ENCODE results near the gene OTOG.

OTOG gene, protein sequence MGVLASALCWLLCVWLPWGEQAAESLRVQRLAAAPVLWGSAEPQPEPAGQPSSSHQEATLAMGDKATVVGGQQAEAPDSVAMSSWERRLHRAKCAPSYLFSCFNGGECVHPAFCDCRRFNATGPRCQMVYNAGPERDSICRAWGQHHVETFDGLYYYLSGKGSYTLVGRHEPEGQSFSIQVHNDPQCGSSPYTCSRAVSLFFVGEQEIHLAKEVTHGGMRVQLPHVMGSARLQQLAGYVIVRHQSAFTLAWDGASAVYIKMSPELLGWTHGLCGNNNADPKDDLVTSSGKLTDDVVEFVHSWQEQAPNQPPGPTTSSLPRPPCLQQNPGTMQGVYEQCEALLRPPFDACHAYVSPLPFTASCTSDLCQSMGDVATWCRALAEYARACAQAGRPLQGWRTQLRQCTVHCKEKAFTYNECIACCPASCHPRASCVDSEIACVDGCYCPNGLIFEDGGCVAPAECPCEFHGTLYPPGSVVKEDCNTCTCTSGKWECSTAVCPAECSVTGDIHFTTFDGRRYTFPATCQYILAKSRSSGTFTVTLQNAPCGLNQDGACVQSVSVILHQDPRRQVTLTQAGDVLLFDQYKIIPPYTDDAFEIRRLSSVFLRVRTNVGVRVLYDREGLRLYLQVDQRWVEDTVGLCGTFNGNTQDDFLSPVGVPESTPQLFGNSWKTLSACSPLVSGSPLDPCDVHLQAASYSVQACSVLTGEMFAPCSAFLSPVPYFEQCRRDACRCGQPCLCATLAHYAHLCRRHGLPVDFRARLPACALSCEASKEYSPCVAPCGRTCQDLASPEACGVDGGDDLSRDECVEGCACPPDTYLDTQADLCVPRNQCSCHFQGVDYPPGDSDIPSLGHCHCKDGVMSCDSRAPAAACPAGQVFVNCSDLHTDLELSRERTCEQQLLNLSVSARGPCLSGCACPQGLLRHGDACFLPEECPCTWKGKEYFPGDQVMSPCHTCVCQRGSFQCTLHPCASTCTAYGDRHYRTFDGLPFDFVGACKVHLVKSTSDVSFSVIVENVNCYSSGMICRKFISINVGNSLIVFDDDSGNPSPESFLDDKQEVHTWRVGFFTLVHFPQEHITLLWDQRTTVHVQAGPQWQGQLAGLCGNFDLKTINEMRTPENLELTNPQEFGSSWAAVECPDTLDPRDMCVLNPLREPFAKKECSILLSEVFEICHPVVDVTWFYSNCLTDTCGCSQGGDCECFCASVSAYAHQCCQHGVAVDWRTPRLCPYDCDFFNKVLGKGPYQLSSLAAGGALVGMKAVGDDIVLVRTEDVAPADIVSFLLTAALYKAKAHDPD (N-terminal part only)

DNA sequence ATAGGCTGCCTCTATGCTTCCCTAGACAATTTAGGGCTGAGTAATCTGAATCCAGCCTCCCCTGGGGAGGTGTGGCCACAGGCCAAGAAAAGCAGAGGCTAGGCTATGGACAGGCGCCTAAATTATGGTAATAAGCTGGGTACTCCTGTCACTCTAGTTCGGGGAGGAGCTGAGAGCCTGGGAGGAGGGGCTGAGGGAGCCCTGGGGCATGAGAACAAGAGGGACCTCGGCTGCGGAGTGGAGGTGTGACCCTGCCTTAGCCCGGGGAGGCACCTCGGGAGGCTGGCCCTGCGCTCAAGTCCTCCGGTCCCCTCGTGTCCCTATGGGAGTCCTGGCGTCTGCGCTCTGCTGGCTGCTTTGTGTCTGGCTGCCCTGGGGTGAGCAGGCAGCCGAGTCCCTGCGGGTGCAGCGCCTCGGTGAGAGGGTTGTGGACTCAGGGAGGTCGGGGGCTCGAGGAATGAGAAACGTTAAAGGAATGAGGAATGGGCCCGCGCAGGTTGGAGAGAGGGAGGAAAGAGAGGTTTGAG lies at the start of gene OTOG:
OTOG (plus strand) TSS at position 209 of the 527 bp plus-strand sequence; CDS start at position 323, 114 bp downstream.
- in situ Hi-C loops (cut with HindIII; ENCODE audit: low sequenced_read_pairs): no loop called here

DNA sequence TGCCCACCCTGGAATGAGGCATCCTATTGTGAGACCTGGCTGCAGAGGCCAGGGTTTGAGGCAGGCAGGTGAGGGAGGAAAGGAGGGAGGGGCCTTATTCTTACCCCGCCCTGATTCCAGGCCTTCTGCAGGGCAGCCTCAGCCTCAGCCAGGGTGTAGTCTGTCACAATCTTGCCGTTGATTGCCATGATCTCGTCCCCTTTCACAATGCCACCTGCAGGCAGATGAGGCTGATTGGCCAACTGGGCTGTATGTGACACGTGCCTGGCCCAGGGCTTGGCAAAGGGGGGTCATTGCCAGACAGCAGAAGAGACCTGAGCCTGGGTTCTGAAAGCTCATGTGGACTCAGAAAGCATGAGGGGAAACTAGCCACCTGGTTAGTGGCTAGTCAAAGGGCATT lies 49.0 kb upstream of the OTOG start:
- in situ Hi-C loops (cut with HindIII; ENCODE audit: low sequenced_read_pairs): loop anchor here (5.0 kb wide), 2 partner anchors 54 to 76 kb away; no protein-coding TSS in a partner anchor

DNA sequence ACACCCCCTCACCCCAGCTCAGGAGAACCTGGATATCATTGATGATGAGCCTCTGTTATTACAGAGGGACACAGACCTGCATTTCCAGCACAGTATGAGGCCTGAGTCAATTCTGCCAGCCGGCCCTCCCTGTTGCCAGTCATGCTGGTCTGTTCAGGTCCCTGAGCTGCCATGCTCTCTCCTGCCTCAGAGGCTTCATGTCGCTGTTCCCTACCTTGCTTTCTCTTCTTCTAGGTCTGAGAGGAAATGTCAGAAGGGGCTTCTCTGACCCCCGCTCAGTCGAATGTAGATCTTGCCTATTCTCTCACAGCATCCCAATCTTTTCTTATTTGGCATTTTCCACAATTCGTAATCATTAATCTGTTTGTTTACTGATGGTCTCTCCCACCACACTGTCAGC lies 48.6 kb upstream of the OTOG start:
- in situ Hi-C loops (cut with HindIII; ENCODE audit: low sequenced_read_pairs): loop anchor here (5.0 kb wide), 2 partner anchors 54 to 76 kb away; no protein-coding TSS in a partner anchor

DNA sequence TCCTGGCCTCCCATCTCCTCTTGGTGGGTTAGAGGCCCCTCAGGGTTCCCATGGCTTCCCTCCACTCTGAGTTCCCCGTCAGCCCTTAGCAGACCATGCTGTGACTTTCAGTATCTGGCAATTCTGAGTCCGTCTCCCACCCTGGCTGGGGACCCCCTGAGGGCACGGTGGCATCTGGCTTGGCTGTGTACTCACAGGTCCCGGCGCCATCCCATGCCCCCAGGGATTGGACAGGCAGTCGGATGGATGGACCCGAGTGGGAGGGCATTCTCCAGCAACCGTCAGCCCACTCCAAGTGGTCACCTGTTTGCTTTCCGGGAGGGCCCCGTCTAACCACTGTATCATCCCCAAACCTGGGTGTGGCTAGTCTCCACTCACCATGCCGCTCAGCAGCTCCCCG lies 46.4 kb upstream of the OTOG start:
- in situ Hi-C loops (cut with HindIII; ENCODE audit: low sequenced_read_pairs): no loop called here

DNA sequence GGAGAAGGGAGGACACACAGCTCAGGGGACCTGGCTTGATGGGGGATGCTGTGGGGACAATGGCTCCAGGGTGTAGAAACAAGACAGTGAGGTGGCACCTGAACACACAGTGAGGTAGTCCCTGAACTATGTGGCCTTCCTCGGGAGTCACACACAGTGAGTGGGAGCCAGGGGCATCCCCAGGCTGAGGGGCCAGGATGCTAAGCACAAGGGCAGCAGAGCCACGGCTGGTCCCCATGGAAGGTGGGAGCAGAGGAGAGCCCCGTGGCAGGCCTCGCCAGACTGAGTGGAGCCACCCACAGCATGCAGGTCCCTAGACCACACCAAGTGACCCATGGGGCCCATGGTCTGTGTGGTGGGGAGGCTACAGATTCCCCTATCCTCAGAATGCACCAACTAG lies 44.4 kb upstream of the OTOG start:
- in situ Hi-C loops (cut with HindIII; ENCODE audit: low sequenced_read_pairs): no loop called here

DNA sequence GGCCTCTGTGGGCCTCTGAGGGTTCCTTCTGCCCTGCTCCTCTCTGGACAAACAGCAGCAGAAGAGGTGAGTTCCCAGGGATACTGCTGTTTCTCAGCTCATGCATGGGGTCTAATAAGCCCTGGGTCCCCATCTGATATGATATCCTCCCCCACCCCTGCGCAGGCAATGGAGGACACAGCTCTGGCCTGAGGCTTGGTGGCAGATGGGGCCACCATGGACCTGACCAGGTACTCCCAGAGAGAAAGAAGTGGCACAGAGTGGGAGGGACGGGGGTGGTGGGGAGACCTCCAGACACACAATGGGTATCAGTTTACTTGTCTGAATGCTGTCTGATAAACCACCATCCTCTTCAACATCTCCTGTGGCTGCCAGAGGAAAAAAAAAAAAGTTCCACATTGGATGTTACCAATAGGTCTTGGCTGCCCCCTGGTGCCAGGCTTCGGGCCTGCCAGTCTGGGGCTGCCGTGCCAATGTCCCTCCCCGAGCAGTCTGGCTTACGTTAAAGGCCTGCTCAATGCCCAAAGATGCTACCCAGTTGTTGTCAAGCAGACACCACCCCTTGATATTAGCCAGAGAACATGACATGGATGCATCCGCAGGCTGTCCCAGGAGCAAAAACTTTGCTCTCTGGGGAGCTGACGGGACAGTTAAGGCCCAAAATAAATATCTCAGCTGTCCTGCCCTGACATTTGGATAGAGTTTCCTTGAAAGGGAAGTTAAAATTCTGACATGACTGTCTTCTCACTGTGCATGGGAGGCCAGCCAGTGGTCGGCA lies 42.5 kb upstream of the OTOG start:
- in situ Hi-C loops (cut with HindIII; ENCODE audit: low sequenced_read_pairs): no loop called here

DNA sequence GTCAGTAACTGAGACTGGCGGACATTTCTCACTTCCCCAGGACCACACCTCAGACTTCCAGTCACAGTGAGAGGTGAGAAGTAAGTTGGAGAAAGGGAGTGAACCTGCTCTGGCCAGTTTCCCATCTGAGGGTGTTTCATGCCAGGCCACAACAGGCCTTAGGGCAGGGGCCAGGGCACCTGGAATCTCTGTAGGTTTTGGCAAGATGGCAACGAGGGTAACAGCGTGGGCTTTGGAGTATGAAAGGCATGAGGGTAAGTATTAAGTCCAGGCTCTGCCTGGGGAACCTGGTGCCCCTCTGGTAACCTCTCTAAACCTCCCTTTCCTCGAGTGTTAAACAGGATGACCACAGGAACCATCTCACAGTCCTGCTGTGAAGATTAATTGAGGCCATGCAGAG lies 41.9 kb upstream of the OTOG start:
- in situ Hi-C loops (cut with HindIII; ENCODE audit: low sequenced_read_pairs): no loop called here

DNA sequence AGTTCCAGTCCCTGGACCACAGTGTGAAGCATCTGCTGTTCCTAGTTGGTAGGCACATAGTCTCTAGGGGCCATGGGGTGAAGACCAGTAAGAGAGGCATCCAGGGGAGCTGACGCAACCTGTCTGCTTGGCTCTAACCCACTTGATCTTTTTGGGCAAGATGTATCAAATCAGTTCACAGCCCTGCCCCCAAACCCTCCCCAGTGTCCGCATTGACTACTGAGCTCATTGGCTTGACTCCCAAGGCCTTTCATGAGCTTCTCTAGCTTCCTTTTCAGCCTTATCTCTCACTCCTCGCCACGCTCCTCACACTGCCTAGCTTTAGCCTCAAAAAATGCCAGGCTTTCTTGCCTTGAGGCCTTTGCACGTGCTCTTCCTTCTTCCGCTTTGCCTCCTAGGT lies 40.7 kb upstream of the OTOG start:
- in situ Hi-C loops (cut with HindIII; ENCODE audit: low sequenced_read_pairs): no loop called here

DNA sequence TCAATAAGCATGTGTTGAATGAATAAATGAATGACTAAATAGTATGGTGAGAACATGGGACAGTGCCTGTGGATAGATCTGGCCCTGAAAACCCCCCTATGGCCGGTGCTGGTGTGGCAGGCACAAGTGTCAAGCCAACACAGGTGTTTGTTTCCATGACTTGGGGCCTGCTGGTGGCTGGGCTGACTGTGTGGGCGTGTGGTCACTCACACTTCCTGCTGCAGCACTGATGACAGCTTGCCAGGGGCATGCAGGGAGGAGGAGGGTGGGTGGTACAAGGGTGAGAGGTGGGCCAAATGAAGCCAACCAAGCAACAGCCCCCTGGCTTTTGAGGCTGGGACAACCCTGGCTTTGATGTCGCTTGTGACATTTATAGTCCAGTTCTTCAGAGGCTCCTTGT lies 40.1 kb upstream of the OTOG start:
- in situ Hi-C loops (cut with HindIII; ENCODE audit: low sequenced_read_pairs): no loop called here

DNA sequence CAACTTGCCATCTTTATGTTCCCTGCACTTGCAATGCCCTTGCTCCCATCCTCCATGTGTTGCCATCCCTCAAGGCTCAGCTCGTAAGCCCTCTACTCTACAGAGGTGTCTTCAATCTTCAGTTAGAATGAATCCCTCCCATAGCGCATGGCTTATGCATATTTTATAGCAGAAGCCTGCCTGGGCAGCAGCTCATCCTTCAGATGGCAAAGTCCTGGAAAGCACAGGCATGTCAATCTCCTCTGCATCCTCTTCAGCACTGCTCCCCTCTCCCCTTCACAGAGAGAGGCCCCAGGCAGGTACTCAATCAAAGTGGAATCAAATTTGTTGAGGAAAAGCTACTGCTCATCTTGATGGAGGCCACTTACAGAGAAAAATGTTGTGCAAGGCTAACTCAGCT lies 39.3 kb upstream of the OTOG start:
- in situ Hi-C loops (cut with HindIII; ENCODE audit: low sequenced_read_pairs): no loop called here

DNA sequence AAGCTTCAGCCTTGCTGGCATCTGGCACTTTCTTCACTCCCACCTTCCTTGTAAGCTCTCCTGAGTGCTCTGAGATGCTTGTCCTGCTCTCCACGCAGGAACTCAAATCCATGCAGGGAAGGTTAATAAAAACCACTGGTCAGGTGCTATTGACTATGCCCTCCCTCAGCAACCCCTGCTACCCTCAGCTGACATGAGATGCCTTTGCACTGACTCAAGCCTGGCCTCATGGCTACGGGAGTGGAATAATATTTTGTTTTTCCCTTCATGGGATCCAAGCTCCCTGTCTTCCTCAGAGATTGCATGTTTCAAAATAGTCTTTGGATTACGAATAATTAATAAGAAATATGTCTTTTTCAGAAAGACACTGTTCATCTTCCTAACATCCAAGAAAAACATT lies 38.8 kb upstream of the OTOG start:
- in situ Hi-C loops (cut with HindIII; ENCODE audit: low sequenced_read_pairs): no loop called here

DNA sequence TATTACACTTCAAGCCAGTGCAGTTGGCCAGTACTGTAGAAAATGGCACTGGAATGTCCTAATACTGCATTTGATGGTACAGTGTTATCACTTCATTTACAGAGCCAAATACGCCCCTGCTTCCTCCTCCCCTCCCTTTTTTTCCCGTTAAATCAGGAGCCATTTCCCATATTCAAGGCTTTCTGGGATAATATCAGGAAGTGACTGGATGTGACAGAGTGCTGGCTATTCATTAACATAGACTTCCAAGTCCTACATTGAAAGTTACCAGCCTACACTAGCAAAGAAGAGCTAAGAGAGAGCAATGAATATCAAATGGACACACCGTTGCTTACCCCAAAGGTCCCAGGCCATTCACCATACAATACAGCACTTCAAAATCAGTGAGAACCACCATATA lies 38.3 kb upstream of the OTOG start:
- in situ Hi-C loops (cut with HindIII; ENCODE audit: low sequenced_read_pairs): no loop called here

DNA sequence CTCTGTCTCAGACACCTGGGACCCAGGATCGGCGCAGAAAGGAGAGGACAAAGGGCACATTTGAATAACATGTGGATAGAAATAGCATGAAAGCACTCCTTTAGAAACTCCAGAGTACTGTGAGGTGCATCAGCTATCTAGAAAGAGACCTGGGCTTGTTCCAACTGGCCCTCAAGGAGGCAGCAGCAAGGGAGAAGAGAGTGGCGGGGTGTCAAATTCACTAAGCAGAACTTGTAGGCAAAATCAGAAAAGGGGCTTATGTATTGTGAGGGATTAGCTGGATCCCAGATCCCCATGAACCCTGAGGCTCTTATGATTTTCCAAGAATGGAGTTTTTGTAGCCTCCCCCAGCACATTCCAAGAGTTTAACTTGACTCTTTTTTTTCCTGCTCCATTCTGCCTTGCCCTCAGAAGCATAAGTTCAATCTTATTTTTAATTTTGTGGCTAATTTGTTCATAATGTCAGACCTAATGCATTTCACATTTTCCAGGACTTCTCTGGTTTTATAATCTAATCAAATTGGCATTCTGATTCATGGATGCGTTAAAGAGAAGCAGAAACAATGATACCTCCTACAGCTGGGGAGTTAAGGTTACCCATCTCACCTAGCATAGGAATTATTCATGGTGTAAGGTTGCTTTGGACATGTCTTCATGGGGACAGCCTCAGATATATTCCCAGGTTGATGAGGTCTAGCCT lies 36.4 kb upstream of the OTOG start:
- in situ Hi-C loops (cut with HindIII; ENCODE audit: low sequenced_read_pairs): no loop called here

DNA sequence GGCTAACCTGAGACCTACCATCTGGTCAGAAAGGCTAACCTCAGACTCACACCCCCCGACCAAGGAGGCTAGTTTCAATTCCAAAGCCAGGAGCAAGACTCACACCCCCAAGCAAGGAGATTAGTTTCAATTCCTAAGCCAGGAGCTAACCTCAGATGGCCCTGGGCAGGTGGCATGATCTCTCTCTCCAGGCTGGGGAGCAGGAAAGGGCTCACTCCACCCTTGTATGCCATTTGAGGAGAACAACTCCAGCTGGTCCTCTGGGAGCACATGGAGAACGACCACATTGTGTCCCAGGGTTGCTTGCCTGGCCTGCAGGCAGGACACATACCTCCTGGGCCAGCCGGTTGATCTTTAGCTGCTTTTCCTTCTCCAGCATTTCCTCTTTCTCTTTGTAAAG lies 35.5 kb upstream of the OTOG start:
- in situ Hi-C loops (cut with HindIII; ENCODE audit: low sequenced_read_pairs): no loop called here

DNA sequence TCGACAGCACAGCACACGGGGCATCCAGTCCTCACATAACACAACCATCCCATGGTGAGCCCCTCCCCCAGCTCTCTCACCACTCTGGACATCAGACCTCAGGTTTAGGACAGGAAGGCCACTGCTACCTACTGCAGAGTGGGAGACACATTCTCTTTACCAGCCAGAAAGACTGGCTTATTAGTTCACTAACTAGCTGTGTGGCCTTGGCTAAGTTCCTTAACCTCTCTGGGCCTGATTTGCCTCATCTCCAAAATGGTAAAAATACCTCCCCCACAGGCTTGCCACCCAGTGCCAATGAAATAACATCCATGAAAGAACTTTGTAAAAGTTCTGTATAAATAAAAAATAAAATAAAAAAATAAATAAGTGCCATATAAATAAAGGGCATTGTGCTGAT lies 35.0 kb upstream of the OTOG start:
- in situ Hi-C loops (cut with HindIII; ENCODE audit: low sequenced_read_pairs): no loop called here

DNA sequence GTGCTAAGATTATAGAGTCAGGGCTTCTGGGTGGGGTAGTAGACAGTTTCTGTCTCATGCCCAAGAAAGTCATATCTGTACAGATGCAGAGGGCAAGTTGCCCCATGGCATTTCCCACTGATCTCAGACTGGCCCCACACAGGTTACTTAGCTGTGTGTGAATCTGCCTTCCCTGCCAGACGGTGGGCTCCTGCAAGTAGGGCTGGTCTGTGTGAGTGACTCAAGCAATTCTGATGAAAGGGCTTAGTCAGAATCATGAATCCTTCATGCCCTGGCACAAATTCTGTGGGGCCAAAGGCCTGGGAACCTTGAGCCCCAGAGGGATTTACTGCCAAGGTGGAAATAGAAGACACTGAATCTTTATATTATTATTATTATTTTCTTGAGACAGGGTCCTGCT lies 33.2 kb upstream of the OTOG start:
- in situ Hi-C loops (cut with HindIII; ENCODE audit: low sequenced_read_pairs): no loop called here

DNA sequence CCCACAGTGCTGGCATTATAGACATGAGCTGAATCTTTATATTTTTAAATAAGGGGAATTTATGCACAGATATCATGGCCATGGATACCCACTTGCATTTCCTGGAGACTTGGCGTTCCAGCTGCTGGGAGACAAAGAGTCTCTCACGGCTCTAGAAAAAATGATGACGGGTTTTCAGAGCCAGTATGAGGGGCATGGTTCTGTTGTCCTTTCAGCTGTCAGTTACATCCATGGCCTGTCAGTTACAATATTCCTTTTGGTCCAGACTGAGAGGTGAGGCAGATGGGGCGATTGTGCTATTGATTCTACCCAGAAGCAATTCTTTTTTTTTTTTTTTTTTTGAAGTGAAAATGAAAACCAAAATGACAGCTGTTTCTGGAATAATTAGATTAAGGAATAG lies 32.6 kb upstream of the OTOG start:
- in situ Hi-C loops (cut with HindIII; ENCODE audit: low sequenced_read_pairs): no loop called here

DNA sequence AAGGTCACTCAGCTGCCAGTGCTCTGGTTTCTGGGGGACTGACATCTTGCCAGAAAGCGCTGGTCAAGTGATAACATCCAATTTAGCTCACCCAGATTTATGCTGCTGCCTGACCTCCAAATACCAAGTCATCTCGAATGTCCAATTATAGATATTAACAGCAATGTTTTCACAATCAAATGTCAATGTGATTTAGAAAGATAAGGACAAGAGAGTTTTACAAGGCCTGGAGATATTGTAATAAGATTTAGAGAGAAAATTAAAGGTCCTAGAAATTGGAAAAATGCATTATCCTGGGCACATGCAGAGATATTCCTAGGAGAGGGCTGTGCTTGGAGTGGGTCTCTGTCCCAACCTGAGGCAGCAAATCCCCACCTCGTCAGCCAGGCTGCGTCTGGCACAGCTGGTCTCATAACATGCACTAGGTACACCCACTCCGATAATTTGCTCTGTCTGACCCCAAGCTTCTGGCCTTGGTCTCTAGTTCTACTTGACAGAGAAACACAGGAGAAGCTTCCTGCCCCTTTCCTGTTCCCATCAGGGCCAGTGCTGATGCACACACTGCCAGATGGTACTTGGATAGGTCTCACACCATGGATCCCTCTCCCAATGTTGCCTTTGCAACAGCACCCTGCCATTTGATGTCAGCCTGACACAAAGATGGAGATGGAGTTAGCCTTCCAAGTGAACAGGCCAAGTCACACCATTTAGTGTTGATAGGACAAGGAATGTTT lies 31.4 kb upstream of the OTOG start:
- in situ Hi-C loops (cut with HindIII; ENCODE audit: low sequenced_read_pairs): no loop called here
